ENCODE results near the gene PKN1. TPM values are rescaled to one million over a fixed set of nuclear protein-coding genes. Genes with fewer than 3 reads are reported as not detected.

Gene PKN1
- total RNA-seq, 1 donor from 2014 or later = 51.7 TPM

DNA sequence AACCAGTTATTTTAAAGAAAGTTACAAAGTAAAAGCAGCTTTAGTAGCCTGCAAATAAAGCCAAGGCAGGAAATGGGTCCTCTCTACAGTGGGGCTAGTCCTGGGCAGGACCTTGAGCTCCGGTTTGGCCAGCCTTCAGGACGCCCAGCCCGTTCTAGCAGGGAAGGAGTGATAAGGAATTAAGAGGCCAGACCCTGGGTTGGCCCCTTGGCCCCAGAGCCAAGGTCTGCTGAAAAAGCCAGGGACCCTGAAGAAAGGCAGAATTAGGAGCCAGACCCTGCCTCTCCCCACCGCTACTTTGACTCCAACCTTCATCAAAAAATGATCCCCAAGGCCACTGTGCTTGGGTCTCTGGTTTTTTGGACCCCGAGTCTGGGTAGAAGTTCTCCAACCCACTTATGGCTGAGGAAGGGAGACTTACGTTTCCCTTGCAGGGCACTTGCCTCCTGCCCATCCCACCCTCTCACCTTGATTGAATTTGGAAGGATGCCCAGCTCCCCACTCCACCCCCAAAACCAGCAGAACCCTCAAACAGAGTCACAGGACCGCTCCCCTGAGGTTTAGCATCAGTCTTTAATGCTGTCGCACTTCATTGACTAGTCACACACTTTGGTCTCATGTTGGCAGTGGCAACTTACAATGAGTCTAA is 81.2 kb downstream of the PKN1 start:
- no peak for DNase-seq (ENCODE audit: low spot score)

DNA sequence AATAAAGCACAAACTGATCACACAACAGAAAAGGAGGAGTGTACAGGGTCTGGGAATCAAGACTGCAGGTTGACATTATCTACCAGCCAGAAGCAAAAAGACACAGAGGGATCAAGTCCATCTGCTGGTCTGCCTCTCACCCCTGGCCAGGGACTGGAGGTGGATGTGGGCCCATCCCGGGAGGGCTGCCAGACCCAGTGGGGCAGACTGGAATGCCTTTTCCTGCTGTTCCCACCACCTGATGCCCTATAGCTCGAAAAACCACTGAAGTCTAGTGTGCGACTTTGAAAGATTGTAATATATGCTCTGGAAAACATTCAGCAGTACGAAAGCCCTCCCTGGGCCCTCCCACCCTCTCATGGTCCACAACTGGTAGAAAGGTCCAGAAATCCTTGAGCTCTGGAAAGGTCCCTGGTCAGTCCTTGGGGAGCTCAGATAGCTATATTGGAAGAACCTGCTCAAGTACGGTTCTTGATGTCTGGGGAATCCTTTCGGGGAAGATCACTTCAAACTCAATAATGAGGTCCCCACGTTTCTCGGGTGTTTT is 82.5 kb downstream of the PKN1 start:
- no peak for DNase-seq (ENCODE audit: low spot score)

DNA sequence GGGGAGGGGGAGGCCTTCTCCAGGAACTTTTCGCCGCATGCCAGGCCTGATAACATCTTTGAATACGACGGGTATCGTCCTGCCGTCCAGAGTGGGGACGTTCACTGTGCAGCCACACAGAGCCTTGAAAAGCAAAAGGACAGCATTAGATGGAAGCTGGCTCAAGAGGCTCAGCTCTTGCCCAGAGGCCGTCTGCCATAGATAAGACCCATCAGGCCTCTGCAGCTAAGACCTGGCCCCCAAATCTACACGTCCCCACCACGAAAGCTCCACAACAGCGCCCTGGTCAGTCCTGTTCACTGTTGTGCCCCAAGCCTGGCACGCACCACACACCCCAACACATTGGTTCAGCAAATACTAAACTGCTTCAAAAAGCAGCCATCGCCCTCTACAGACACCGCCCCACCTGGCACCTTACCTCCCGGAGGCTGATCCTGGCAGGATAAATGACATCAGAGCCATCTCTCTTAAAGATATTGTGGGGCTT is 83.0 kb downstream of the PKN1 start:
- DNase-seq (ENCODE audit: low spot score) = no peak

DNA sequence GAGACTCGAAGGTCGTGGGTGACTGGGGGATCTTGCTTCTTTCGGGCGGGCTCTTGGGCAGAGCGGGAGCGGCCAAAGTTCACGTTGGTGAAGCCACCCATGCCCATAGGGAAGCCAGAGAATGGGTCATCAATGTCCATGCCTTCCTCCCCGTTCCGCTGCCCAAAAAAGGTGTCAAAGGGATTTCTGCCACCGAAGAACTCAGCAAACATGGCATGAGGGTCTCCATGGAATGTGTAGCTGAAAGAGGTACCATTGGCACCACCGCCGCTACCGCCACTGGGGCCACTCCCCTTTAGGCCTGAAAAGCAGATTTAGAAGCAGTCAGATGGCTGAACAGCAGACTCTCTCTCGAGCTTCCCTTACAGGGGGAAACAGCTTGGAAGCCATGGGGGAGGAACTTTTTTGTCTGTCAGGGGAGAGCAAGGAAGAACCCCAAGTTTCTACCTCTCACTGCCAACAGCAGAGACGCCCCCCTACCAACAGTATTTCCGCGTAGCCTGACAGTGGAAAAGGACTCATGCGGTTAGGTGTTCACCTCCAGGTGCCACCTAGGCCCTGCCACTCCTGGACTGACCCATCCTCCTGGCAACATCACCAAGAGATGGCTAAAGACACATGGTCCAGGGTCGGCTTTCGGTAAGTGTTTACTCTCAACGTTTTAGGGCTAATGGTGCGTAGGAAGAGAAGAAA is 83.8 kb downstream of the PKN1 start:
- DNase-seq (ENCODE audit: low spot score) = no peak

DNA sequence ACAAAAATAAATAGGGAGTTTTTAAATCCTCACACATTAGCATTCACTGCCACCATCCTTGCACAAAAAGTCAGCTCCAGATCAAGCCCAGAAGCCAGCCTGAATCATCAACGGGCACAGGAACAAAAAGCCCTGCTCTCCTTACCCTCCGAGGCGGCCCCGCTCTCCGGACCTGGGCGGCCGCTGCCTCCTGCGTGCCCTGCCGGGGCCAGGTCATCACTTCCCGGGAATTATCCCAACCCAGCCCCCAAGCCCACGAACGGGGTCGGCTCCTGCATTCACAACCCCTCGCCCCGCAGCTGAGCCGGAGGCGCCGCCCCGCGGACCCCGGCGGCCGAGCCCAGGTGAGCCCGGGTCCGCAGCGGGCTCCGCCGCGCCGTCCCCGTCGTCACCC is 84.3 kb downstream of the PKN1 start:
- DNase-seq (ENCODE audit: low spot score) = no peak

DNA sequence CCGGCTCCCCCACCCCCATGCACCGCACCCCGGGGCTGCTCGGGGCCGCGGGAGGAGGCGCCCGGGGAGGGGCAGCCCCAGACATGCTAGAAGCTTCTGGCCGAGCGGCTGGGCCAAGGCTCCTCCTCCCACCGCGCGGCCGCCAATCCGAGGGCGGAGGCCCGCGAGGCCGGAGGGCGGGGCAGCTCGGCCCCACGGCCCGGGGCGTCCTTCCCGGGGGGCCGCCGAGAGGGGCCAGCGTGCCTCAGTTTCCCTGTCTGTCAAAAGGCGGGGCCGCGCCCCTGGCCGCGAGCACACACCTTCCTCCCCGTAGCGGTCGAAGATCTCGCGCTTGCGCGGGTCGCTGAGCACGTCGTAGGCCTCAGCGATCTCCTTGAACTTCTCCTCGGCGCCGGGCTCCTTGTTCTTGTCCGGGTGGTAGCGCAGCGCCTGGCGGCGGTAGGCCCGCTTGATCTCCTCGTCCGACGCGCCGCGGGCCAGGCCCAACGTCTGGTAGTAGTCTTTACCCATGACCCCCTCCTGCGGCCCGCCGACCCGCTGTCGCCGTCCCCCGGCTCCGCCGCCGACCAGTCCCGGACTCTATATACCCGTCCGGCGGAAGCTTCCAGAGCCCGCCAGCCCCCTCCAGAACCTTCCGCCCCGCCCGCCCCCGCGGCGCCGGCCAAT is 84.9 kb downstream of the PKN1 start, which contains the start of gene DNAJB1:
Gene DNAJB1 (minus strand): TSS at position 558 of the 666 bp plus-strand sequence. CDS start 48 bp downstream, at position 510.
- peak; percentile 86 for DNase-seq (ENCODE audit: low spot score)

DNA sequence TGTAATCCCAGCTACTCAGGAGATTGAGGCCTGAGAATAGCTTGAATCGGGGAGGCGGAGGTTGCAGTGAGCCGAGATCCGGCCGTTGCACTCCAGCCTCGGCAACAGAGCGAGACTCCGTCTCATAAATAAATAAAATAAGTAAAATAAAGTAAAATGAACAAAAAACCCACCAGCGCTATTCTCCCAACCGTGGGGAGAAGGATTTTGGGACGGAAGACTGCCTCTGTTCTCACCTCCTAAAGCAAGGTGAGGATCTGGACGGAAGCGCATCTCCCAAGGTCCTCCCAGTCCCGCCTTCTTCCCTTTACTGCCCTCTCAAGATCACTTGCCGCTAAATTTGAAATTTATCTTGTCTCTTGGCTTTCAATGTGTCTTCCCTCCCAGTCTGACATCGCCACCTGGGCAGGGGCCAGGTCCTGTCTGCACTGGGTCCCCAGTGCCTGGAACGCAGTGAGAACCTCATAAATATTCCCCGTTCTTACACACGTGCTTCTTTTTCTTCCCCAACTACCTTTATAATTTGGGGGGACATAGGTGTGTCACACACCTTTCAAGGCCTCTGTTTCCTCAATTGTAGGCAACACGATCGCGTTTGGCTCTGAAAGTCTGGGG is 86.2 kb downstream of the PKN1 start:
- no peak for DNase-seq (ENCODE audit: low spot score)

DNA sequence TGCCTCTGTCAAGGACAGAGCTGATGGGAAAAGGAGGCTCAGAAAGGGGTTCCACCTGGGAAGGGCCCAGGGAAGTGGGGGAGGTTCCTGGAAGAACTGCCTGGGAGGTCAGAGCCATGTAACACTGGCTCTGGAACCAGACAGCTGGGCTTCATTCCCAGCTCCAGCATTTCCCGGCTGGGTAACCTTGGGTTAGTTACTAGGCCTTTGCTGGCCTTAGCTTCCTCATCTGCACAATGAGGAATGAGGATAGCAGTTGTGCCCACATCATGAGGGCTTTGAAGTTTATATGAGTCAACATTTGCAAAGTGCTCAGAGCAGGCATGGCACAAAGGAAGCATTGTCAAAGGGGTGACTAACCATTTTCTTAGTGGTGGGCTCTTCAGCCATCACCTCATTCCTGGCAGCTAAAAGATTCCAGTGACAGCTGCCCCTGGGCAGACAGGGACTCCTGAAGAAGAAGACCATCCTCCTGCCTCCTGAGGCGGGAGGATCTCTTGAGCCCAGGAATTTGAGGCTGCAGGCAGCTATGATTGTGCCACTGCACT is 86.8 kb downstream of the PKN1 start:
- no peak for DNase-seq (ENCODE audit: low spot score)

DNA sequence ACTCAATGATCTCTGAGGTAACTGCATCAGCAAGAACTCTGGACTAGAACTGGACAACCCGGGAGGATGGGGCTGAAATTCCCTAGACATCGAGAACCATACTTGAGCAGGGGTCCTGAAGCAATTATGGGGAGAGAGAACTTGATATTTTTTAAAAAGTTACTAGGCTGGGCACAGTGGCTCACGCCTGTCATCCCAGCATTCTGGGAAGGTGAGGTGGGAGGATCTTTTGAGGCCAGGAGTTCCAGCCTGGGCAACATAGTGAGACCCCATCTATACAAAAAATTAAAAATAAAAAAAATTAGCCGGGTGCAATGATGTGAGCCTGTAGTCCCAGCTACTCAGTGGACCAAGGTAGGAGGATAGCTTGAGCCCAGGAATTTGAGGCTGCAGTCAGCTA is 87.4 kb downstream of the PKN1 start:
- DNase-seq (ENCODE audit: low spot score) = no peak

Other genes starting within 250 kb of the PKN1 start
- gene ADGRL1, start 227.1 kb upstream of the PKN1 start, total RNA-seq = 27.9 TPM
- gene ADGRE5, start 51.9 kb upstream of the PKN1 start, total RNA-seq = 52.0 TPM
- 55.2 TPM for gene DDX39A, start 14.0 kb upstream of the PKN1 start, total RNA-seq
- 3.0 TPM for gene PTGER1, start 42.0 kb downstream of the PKN1 start, total RNA-seq
- gene GIPC1, start 62.8 kb downstream of the PKN1 start, total RNA-seq = 141 TPM
- gene DNAJB1, start 85.1 kb downstream of the PKN1 start, total RNA-seq = 81.6 TPM
- gene TECR, start 96.3 kb downstream of the PKN1 start, total RNA-seq = 104 TPM
- gene NDUFB7, start 138.8 kb downstream of the PKN1 start, total RNA-seq = 169 TPM
- gene CLEC17A, start 149.8 kb downstream of the PKN1 start, total RNA-seq = 0.26 TPM
- not detected for gene ADGRE3, start 241.5 kb downstream of the PKN1 start, total RNA-seq